ENCODE measurements around the gene ARHGAP25. TPM values are rescaled to one million over a fixed set of nuclear protein-coding genes. Genes with fewer than 3 reads are reported as not detected.

ARHGAP25 gene
- total and polyA plus RNA-seq, 2 donors (not counting 3 experiments of a cell fraction or from before 2014, with no cell fraction given) = 0.50 to 2.0 TPM

DNA sequence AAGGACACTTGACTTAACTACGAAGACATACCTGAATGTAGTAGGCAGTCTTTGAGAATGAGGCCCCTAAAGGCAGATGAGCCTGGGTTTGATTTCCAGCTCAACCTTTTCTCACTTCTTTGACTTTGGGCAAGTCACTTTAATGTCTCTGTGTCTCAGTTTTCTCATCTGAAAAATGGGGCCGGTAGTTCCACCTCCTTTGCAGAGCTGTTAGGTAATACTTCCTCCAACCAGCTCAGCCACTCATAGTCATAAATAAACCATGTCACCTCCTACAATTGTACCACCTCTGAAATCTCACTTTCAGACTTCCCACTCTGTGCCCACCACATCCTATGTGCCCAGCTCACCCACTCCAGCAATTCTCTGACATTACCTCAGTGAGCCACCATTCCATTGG lies 10.4 kb downstream of the ARHGAP25 start:
- no peak for TF ChIP-seq EZH2 (IDR thresholded peaks at IDR 0.05; ENCODE audit: borderline replicate concordance, low read depth, low read length, severe bottlenecking)
- TF ChIP-seq, protein P1, sequence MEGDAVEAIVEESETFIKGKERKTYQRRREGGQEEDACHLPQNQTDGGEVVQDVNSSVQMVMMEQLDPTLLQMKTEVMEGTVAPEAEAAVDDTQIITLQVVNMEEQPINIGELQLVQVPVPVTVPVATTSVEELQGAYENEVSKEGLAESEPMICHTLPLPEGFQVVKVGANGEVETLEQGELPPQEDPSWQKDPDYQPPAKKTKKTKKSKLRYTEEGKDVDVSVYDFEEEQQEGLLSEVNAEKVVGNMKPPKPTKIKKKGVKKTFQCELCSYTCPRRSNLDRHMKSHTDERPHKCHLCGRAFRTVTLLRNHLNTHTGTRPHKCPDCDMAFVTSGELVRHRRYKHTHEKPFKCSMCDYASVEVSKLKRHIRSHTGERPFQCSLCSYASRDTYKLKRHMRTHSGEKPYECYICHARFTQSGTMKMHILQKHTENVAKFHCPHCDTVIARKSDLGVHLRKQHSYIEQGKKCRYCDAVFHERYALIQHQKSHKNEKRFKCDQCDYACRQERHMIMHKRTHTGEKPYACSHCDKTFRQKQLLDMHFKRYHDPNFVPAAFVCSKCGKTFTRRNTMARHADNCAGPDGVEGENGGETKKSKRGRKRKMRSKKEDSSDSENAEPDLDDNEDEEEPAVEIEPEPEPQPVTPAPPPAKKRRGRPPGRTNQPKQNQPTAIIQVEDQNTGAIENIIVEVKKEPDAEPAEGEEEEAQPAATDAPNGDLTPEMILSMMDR (IDR thresholded peaks at IDR 0.05; ENCODE audit: extremely low read depth in 1 of 2, insufficient read depth in 1 of 2, low read depth in 1 of 2, low read length in 2 of 2) = no peak
- no peak for TF ChIP-seq GATA2 (IDR thresholded peaks at IDR 0.05; ENCODE audit: insufficient read depth, insufficient read length, low read depth, low read length)
- TF ChIP-seq, protein P2, sequence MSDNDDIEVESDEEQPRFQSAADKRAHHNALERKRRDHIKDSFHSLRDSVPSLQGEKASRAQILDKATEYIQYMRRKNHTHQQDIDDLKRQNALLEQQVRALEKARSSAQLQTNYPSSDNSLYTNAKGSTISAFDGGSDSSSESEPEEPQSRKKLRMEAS (IDR thresholded peaks at IDR 0.05; ENCODE audit: insufficient read depth, insufficient read length) = no peak
- no peak for TF ChIP-seq MYC (IDR thresholded peaks at IDR 0.05; ENCODE audit: low read depth, low read length)
- no peak for TF ChIP-seq POLR2AphosphoS5 (IDR thresholded peaks at IDR 0.05; ENCODE audit: insufficient read depth, low read depth, low read length)
- TF ChIP-seq FOS (IDR thresholded peaks at IDR 0.05; ENCODE audit: borderline replicate concordance, insufficient read depth, low read length) = no peak
- TF ChIP-seq POLR2A (IDR thresholded peaks at IDR 0.05; ENCODE audit: low read depth, low read length) = no peak
- TF ChIP-seq JUN (IDR thresholded peaks at IDR 0.05; ENCODE audit: borderline replicate concordance, insufficient read depth, insufficient read length, low read depth) = no peak
- intact Hi-C loops (cut with micrococcal nuclease) = no loop called here
- CTCF ChIA-PET = interaction anchor here (1.0 to 7.2 kb wide), 9 partner anchors 24 to 282 kb away, joined by 3 to 69 read pairs (median 6); no protein-coding TSS in a partner anchor
- no peak for DNase-seq (ENCODE audit: low read depth, low spot score)
- no peaks in the 10 kb centered on the region for H3K9me3 ChIP-seq (replicated peaks; ENCODE audit: control insufficient read depth, insufficient read depth, low read length)
- dilution Hi-C loops (cut with MboI; ENCODE audit: extremely low pct_ligation_motif_present, low sequenced_read_pairs) = loop anchor here (25.0 kb wide), 1 partner anchor 192 kb away; no protein-coding TSS in a partner anchor
- H3K9ac ChIP-seq (replicated peaks; ENCODE audit: extremely low read depth, insufficient read depth, low read length) = no peak overlapping the region
- no TSS peak for BruUV-seq (replicated peaks)
- H2AFZ ChIP-seq (ENCODE audit: low read depth, low read length) = no peak overlapping the region
- POLR2A ChIA-PET = no interaction called here
- H3K4me3 ChIP-seq (replicated peaks in 1 of 3; ENCODE audit: insufficient read depth in 1 of 3, low read depth in 1 of 3, low read length in 3 of 3) = no peak overlapping the region
- no peaks in the 10 kb centered on the region for H4K20me1 ChIP-seq (replicated peaks; ENCODE audit: control insufficient read depth, extremely low read depth, insufficient read depth, low read length)
- H3K27me3 ChIP-seq (ENCODE audit: control insufficient read depth in 2 of 2, insufficient read depth in 2 of 2, low read length in 2 of 2) = peaks cover 0 to 7% of the 10 kb centered on the region in 2 experiments
- peaks cover 6% of the 10 kb centered on the region for H3K4me1 ChIP-seq (ENCODE audit: control insufficient read depth, extremely low read depth, insufficient read depth, low read length)
- H3K4me2 ChIP-seq (ENCODE audit: insufficient read depth, low read length) = no peak overlapping the region
- no peaks in the 10 kb centered on the region for H3K79me2 ChIP-seq (ENCODE audit: control insufficient read depth, insufficient read depth, low read length)
- no peak for FAIRE-seq
- no peaks in the 10 kb centered on the region for H3K9me1 ChIP-seq (replicated peaks; ENCODE audit: control insufficient read depth, extremely low read depth, insufficient read depth, low read length)
- no peaks in the 10 kb centered on the region for H3K36me3 ChIP-seq (ENCODE audit: control insufficient read depth in 2 of 2, extremely low read depth in 1 of 2, insufficient read depth in 2 of 2, low read length in 2 of 2)
- H3K27ac ChIP-seq (ENCODE audit: insufficient read depth, low read depth, low read length) = no peak overlapping the region

Measured in endothelial cell of umbilical vein (primary cell).